HAP-1 (cell line): ENCODE measurements around the gene FTCDNL1.

Experiments
- DNase-seq, 2 experiments: peaks; one replicate each; pipeline ENCODE4 v3.0.0-alpha.2; 2016 to 2020; ENCODE audit warnings: low spot score in 2 of 2
- H3K27me3 ChIP-seq: fragments of 250-450 bp; sonication (Bioruptor Pico); 2 replicates; pipeline ENCODE4 v1.5.1; 2020; ENCODE audit warnings: low read depth, mild to moderate bottlenecking, moderate library complexity
- H3K36me3 ChIP-seq: fragments of 250-450 bp; sonication (Bioruptor Pico); replicated peaks from 2 replicates; pipeline ENCODE4 v1.5.1; 2020; ENCODE audit warnings: mild to moderate bottlenecking
- H3K4me1 ChIP-seq: fragments of 250-450 bp; sonication (Bioruptor Pico); 2 replicates; pipeline ENCODE4 v1.5.1; 2020; ENCODE audit warnings: mild to moderate bottlenecking
- H3K4me3 ChIP-seq: fragments of 250-450 bp; sonication (Bioruptor Pico); 2 replicates; pipeline ENCODE4 v1.5.1; 2020; ENCODE audit warnings: mild to moderate bottlenecking, moderate library complexity
- H3K9me3 ChIP-seq: fragments of 250-450 bp; sonication (Bioruptor Pico); 2 replicates; pipeline ENCODE4 v1.5.1; 2020; ENCODE audit warnings: mild to moderate bottlenecking, moderate library complexity
- in situ Hi-C: fragments of 300-500 bp; cut with MboI; formaldehyde crosslinking; loops from 3 replicates; pipeline ENCODE4 v1.14.3; 2020; ENCODE audit warnings: low sequenced_read_pairs, inconsistent platforms, mixed read lengths

Gene FTCDNL1

GRCh38 chr2:199757233-199757870, 93.6 kb downstream of the FTCDNL1 start:
- H3K4me1 ChIP-seq, result no peaks in the 10 kb centered on the region
- 0 out of 2 replicates have a peak, but pooled peaks cover 2% of the 10 kb centered on the region for H3K9me3 ChIP-seq
- no peaks in the 10 kb centered on the region for H3K36me3 ChIP-seq
- in situ Hi-C loops, result no loop called here
- H3K4me3 ChIP-seq, result no peak overlapping the region
- no peak for DNase-seq
- no peaks in the 10 kb centered on the region for H3K27me3 ChIP-seq

DNA sequence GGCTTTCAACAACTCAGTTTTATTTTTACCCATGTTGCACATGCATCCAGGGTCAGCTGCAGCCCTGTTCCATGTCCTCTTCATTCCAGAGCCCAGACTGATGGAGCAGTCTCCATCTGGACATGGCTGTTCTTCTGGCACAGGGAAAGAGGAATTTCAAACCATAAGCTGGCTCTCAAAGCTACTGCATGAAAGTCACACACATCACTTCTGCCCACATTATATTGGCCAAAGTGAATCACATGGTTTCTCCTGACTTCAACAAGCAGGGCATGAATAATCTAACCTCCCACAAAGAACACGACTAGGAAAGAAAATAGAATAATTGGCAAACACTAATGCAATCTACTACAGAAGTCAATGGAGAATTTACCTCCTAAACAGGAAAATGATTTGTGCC, 94.2 kb downstream of the FTCDNL1 start:
- Histone ChIP-seq H3K4me3 (no peak overlapping the region), H3K36me3 (no peaks in the 10 kb centered on the region), H3K27me3 (no peaks in the 10 kb centered on the region), H3K9me3 (0 out of 2 replicates have a peak, but pooled peaks cover 3% of the 10 kb centered on the region), H3K4me1 (peaks cover 4% of the 10 kb centered on the region)
- no peak for DNase-seq
- in situ Hi-C loops, result no loop called here

DNA sequence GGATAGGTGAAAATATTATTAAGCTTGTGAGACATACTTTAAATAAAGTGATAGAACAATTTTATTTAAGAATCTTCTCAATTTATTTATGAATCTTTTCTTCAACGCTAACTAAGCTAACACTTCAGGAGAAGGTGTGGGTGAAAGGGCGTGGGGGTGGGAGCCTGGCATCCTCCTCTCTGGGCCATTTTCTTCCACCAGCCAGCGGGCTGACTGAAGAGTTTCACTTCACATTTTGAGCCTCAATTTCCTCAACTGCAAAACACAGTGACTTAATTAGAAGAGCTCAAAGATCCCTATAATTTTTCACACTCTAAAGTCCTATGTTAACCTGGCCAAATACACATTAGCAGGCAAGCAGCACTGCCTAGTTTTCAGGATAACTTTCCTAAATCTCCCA, 94.8 kb downstream of the FTCDNL1 start:
- no peak for DNase-seq
- in situ Hi-C loops, result no loop called here
- H3K4me1 ChIP-seq, result peaks cover 8% of the 10 kb centered on the region
- H3K9me3 ChIP-seq, result 0 out of 2 replicates have a peak, but pooled peaks cover 3% of the 10 kb centered on the region
- no peak overlapping the region for H3K4me3 ChIP-seq
- no peaks in the 10 kb centered on the region for H3K36me3 ChIP-seq
- no peaks in the 10 kb centered on the region for H3K27me3 ChIP-seq

DNA sequence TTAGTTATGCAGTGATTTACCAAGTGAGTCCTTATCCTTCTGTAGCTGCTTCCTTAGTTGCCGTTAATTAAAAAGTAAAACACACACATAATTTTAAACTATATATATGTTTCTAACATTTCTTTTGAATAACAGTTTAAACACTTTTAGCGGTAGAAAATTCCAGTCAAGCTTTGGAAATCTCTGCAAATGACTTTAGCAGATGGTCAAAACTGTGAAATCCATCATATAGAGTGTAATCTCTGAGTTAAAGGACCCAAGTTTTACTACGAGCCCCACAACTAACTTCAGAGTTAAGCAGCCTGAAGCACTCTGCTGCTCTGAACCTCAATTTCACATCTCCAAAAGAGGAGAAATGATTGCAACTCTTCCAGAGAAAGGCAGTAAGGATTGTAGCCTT, 96.2 kb downstream of the FTCDNL1 start:
- DNase-seq, result no peak
- Histone ChIP-seq H3K4me1 (peaks cover 11% of the 10 kb centered on the region), H3K9me3 (0 out of 2 replicates have a peak, but pooled peaks cover 3% of the 10 kb centered on the region), H3K36me3 (no peaks in the 10 kb centered on the region), H3K27me3 (no peaks in the 10 kb centered on the region), H3K4me3 (no peak overlapping the region)
- in situ Hi-C loops, result no loop called here

DNA sequence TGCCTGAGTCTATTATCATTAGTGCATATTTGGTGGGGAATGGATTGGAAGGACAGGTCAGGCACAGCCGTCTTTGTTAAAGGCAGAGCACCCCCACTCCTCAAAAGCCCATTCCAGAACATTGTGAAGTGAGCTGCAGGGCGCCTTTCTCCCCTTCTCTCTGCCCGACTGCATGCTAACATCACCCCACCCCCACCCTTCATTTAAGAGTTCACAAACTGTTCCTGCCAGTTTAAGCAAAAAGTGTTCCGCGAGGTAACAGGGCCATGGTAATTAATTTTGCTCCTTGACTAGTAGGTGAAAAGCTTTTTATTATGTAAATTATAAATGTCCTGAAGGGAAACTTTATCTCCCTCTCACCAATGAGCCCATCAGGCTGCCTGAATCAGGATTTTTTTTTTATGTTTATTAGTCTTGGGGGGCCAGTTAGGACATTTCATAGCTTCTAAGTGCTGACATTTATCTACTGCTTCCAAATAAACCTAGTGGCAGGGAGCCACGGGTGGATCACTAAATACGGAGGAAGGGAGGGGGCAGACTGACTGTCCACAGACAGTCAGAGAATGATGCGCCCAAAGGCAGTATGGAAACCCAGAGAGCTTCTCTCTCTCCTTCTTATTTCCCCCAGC, 99.4 kb downstream of the FTCDNL1 start:
- DNase-seq, result peak; percentile 58 to 85
- Histone ChIP-seq H3K27me3 (no peaks in the 10 kb centered on the region), H3K36me3 (no peaks in the 10 kb centered on the region), H3K9me3 (0 out of 2 replicates have a peak, but pooled peaks cover 3% of the 10 kb centered on the region), H3K4me3 (no peak overlapping the region), H3K4me1 (peaks cover 15% of the 10 kb centered on the region)
- in situ Hi-C loops, result no loop called here

DNA sequence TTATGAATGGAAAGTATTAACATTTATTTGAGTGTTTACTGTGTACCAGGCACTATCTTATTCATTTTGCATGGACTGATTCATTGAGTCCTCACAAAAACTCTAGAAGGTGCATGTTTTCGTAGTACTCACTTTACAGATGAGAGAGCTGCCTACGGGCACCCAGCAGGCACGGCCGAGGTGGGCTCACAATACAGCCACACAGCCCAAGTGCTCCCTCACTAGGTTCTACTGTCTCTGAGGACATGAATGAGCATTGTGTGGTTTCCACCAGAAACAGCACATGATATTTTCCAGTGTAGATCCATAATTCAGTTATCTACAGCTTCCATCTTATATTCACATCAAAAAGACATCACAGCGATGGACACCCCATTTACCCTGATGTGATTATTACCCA, 101.4 kb downstream of the FTCDNL1 start:
- Histone ChIP-seq H3K4me3 (no peak overlapping the region), H3K9me3 (0 out of 2 replicates have a peak, but pooled peaks cover 3% of the 10 kb centered on the region), H3K36me3 (no peaks in the 10 kb centered on the region), H3K4me1 (peaks cover 15% of the 10 kb centered on the region), H3K27me3 (no peaks in the 10 kb centered on the region)
- in situ Hi-C loops, result loop anchor here (25.0 kb wide), 1 partner anchor 262 kb away; no protein-coding TSS in a partner anchor
- no peak for DNase-seq

- no peak for DNase-seq
These were observed 106.3 kb downstream of the FTCDNL1 start for GRCh38 chr2:199744724-199745123.

GRCh38 chr2:199744260-199744659, 106.7 kb downstream of the FTCDNL1 start:
- in situ Hi-C loops, result loop anchor here (25.0 kb wide), 1 partner anchor 257 kb away; no protein-coding TSS in a partner anchor
- no peaks in the 10 kb centered on the region for H3K9me3 ChIP-seq
- H3K4me3 ChIP-seq, result no peak overlapping the region
- no peaks in the 10 kb centered on the region for H3K36me3 ChIP-seq
- no peaks in the 10 kb centered on the region for H3K27me3 ChIP-seq
- peaks cover 8% of the 10 kb centered on the region for H3K4me1 ChIP-seq
- no peak for DNase-seq

More at GRCh38 chr2:199744724-199745123, 106.3 kb downstream of the FTCDNL1 start:
- Histone ChIP-seq H3K4me1 (peaks cover 4% of the 10 kb centered on the region), H3K27me3 (no peaks in the 10 kb centered on the region), H3K4me3 (no peak overlapping the region), H3K36me3 (no peaks in the 10 kb centered on the region), H3K9me3 (no peaks in the 10 kb centered on the region)
- in situ Hi-C loops, result loop anchor here (25.0 kb wide), 1 partner anchor 257 kb away; no protein-coding TSS in a partner anchor

DNA sequence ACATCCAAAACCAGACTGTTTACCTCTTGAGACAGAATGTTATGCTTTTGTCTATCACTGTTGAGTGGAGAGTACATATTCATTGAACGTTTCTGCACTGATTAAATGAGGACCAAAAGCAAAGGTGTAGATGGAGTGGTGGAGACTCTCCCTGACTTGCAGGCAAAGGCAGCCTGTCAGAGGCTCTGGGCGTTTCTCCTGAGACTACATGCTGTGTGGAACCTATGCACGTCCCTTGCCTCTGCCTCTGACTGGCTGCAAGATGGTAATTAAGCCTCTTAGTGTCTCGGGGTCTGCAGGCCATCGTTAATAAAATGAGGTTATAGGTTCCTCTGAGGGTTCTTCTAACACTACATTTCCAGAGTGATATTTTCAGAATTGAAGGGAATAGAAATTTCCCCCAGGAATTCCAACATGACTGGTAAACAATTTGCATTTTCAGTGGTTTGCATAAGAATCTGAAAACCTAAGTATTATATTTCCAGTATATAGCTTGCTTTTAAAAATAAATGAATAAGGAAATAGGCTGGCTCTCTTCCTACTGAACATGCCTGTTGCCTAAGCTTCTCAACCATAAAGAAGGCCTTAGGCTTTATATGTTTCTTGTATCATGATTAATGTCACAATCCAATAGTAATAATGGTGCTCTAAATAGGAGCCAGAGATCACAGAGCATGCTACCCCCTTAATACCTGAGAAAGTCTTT, 107.4 kb downstream of the FTCDNL1 start:
- Histone ChIP-seq H3K4me3 (no peak overlapping the region), H3K4me1 (peaks cover 13% of the 10 kb centered on the region), H3K36me3 (no peaks in the 10 kb centered on the region), H3K9me3 (no peaks in the 10 kb centered on the region), H3K27me3 (no peaks in the 10 kb centered on the region)
- in situ Hi-C loops, result loop anchor here (25.0 kb wide), 1 partner anchor 256 kb away; no protein-coding TSS in a partner anchor
- no peak for DNase-seq

DNA sequence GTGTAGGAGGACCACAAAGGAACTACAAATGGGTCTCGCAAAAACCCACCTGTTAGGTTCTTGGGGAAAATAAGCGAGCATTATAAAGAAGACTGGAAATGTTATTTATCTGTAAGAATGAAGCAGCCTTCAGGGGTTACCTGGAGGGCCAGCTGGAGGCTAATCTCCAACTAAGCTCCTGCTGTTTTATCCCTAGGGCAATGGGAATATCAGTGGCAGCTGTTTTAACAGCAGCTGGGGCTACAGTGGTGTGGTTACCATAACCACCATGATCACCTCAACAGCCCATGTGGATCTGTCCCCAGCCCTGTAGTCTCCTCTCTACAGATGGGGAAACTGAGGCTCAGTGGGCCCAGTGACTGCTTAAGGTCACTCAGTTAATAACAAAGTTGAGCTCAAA, 108.1 kb downstream of the FTCDNL1 start:
- Histone ChIP-seq H3K27me3 (no peaks in the 10 kb centered on the region), H3K4me1 (peaks cover 18% of the 10 kb centered on the region), H3K4me3 (no peak overlapping the region), H3K9me3 (no peaks in the 10 kb centered on the region), H3K36me3 (no peaks in the 10 kb centered on the region)
- no peak for DNase-seq
- in situ Hi-C loops, result loop anchor here (25.0 kb wide), 1 partner anchor 256 kb away; no protein-coding TSS in a partner anchor

DNA sequence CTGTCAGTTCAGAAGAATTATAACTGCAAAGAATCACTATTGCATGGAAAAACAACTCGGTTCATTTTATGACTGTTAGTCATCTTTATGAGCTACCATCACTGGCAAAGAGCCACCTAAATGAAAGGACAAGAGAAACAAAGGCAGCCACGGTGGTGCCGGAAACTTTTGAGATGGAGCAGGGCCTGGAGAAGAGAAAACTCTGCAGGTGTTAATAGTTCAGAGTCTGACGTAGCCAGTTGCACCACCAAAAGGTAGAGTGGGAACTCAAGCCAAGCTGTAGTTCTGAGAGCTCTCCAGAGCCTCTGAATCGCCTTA, 110.9 kb downstream of the FTCDNL1 start:
- Histone ChIP-seq H3K4me3 (no peak overlapping the region), H3K36me3 (no peaks in the 10 kb centered on the region), H3K4me1 (peaks cover 14% of the 10 kb centered on the region), H3K27me3 (peaks cover 8% of the 10 kb centered on the region; the same call in 1 of the 2 replicates), H3K9me3 (no peaks in the 10 kb centered on the region)
- in situ Hi-C loops, result loop anchor here (25.0 kb wide), 1 partner anchor 253 kb away; no protein-coding TSS in a partner anchor
- DNase-seq, result no peak

- H3K9me3 ChIP-seq, result no peaks in the 10 kb centered on the region
- peaks cover 14% of the 10 kb centered on the region for H3K4me1 ChIP-seq
- H3K27me3 ChIP-seq, result peaks cover 9% of the 10 kb centered on the region; the same call in 1 of the 2 replicates
- peak; percentile 49 to 88 for DNase-seq
- in situ Hi-C loops, result loop anchor here (25.0 kb wide), 1 partner anchor 252 kb away; no protein-coding TSS in a partner anchor
- H3K36me3 ChIP-seq, result no peaks in the 10 kb centered on the region
- no peak overlapping the region for H3K4me3 ChIP-seq
These were observed 111.4 kb downstream of the FTCDNL1 start for GRCh38 chr2:199739413-199740110.

GRCh38 chr2:199738727-199739412, 112.1 kb downstream of the FTCDNL1 start:
- no peaks in the 10 kb centered on the region for H3K9me3 ChIP-seq
- in situ Hi-C loops, result loop anchor here (25.0 kb wide), 1 partner anchor 252 kb away; no protein-coding TSS in a partner anchor
- H3K4me3 ChIP-seq, result no peak overlapping the region
- H3K36me3 ChIP-seq, result no peaks in the 10 kb centered on the region
- peak in 1 of 2 experiments; percentile 89 for DNase-seq
- H3K27me3 ChIP-seq, result peaks cover 10% of the 10 kb centered on the region; the same call in 1 of the 2 replicates
- H3K4me1 ChIP-seq, result peaks cover 14% of the 10 kb centered on the region
